Right lobe of liver (tissue), 4 donors: ENCODE data around the gene HOXB1.

ENCODE experiments used
- CTCF ChIP-seq, 4 donors: fragments of 200-600 bp in 3 of 4; fragments of 450-650 bp in 1 of 4; IDR thresholded peaks; one replicate each; pipeline versions ENCODE4 v1.5.1 to v1.8.0; 2016 to 2022; ENCODE audit warnings: antibody characterized with exemption in 4 of 4, mild to moderate bottlenecking in 2 of 4
- POLR2A ChIP-seq: fragments of 450-650 bp; IDR thresholded peaks from one replicate; pipeline ENCODE4 v1.6.1; 2017; ENCODE audit warnings: antibody characterized with exemption, mild to moderate bottlenecking
- donor health status: DM: no; HTN: no; CAD: no.
- donor health status: DM: no; HTN: no; CAD: no.
- donor health status: DM: no; HTN: yes; CAD: no.

GRCh38 chr17:48565925-48566710 lies 35.3 kb upstream of the HOXB1 start:
- TF ChIP-seq CTCF (IDR thresholded peaks at IDR 0.05) (no peak), POLR2A (no peak)
